Astrocyte (in vitro differentiated cells and primary cell): Measurements from ENCODE around the gene MEGF6. TPM values are rescaled to one million over a fixed set of nuclear protein-coding genes. Genes with fewer than 3 reads are reported as not detected.

ENCODE experiments used
- DNase-seq: peaks from one replicate; pipeline ENCODE4 v3.0.0-alpha.2; 2010; ENCODE audit warnings: low read depth
- FAIRE-seq: peaks from 2 replicates; lab custom pipeline; 2011; peaks lifted over from hg19 to GRCh38; lab: Jason Lieb, UNC
- H2AFZ ChIP-seq: 2 replicates; pipeline ENCODE4 v1.6.0; 2012; ENCODE audit warnings: low read depth, low read length, inconsistent platforms
- H3K27ac ChIP-seq: 2 replicates; pipeline ENCODE4 v1.5.1; 2011; ENCODE audit warnings: low read depth, low read length, inconsistent platforms
- H3K27me3 ChIP-seq: 2 replicates; pipeline ENCODE4 v1.6.0; 2011; ENCODE audit warnings: low read length, inconsistent platforms; ENCODE audit not compliant: insufficient read depth
- H3K36me3 ChIP-seq: 2 replicates; pipeline ENCODE4 v1.5.1; 2011; ENCODE audit warnings: low read length, inconsistent platforms; ENCODE audit not compliant: insufficient read depth
- H3K4me1 ChIP-seq: 2 replicates; pipeline ENCODE4 v1.5.1; 2011; ENCODE audit warnings: low read length, inconsistent platforms; ENCODE audit not compliant: insufficient read depth
- H3K4me2 ChIP-seq: 2 replicates; pipeline ENCODE4 v1.6.0; 2012; ENCODE audit warnings: low read length, inconsistent platforms
- H3K4me3 ChIP-seq: 2 replicates; pipeline ENCODE4 v1.5.1; 2011; ENCODE audit warnings: low read depth, mild to moderate bottlenecking, low read length, inconsistent platforms; ENCODE audit not compliant: insufficient read depth
- H3K79me2 ChIP-seq: 2 replicates; pipeline ENCODE4 v1.6.0; 2012; ENCODE audit warnings: mild to moderate bottlenecking, low read length, inconsistent platforms; ENCODE audit not compliant: insufficient read depth
- H3K9ac ChIP-seq: 2 replicates; pipeline ENCODE4 v1.6.0; 2012; ENCODE audit warnings: mild to moderate bottlenecking, low read length, inconsistent platforms
- H3K9me3 ChIP-seq: 2 replicates; pipeline ENCODE4 v1.5.1; 2012; ENCODE audit warnings: low read depth, mild to moderate bottlenecking, low read length, inconsistent platforms; ENCODE audit not compliant: insufficient read depth
- H4K20me1 ChIP-seq: 2 replicates; pipeline ENCODE4 v1.6.0; 2012; ENCODE audit warnings: low read length, inconsistent platforms; ENCODE audit not compliant: insufficient read depth
- H3K27ac Mint-ChIP-seq: one replicate; pipeline ENCODE4 v1.8.0; 2021; ENCODE audit warnings: mild to moderate bottlenecking, mixed read lengths; ENCODE audit not compliant: unreplicated experiment
- H3K27me3 Mint-ChIP-seq: one replicate; pipeline ENCODE4 v1.8.0; 2021; ENCODE audit warnings: low read depth, mixed read lengths; ENCODE audit not compliant: unreplicated experiment
- H3K36me3 Mint-ChIP-seq: one replicate; pipeline ENCODE4 v1.8.0; 2021; ENCODE audit warnings: low read depth, mixed read lengths; ENCODE audit not compliant: unreplicated experiment
- H3K4me1 Mint-ChIP-seq: one replicate; pipeline ENCODE4 v1.8.0; 2021; ENCODE audit warnings: low read depth, mixed read lengths; ENCODE audit not compliant: unreplicated experiment
- H3K4me3 Mint-ChIP-seq: one replicate; pipeline ENCODE4 v1.8.0; 2021; ENCODE audit warnings: mild to moderate bottlenecking, moderate library complexity, mixed read lengths; ENCODE audit not compliant: unreplicated experiment
- H3K9me3 Mint-ChIP-seq: one replicate; pipeline ENCODE4 v1.8.0; 2021; ENCODE audit warnings: mild to moderate bottlenecking, mixed read lengths; ENCODE audit not compliant: unreplicated experiment
- EZH2 ChIP-seq: IDR thresholded peaks from 2 replicates; pipeline ENCODE4 v1.6.1; 2012; ENCODE audit warnings: mild to moderate bottlenecking, low read length, inconsistent platforms; ENCODE audit not compliant: insufficient read depth
- total RNA-seq: library from RNA; stranded (reverse); gene quantifications from 2 replicates; pipeline ENCODE4 v1.2.1, GENCODE V29; 2021
- TF ChIP-seq, protein P1 (sequence below): IDR thresholded peaks from 2 replicates; pipeline ENCODE4 v1.5.1; 2011; ENCODE audit warnings: low read depth, mild to moderate bottlenecking, inconsistent platforms, low read length, moderate library complexity; ENCODE audit not compliant: insufficient read depth

Gene MEGF6
- total RNA-seq, 1 donor from 2014 or later = 14.8 TPM

GRCh38 chr1:3550511-3551289 lies 60.6 kb downstream of the MEGF6 start:
- no peak overlapping the region for H2AFZ ChIP-seq
- H3K27ac Mint-ChIP-seq = no peak overlapping the region

GRCh38 chr1:3548895-3549294 lies 62.4 kb downstream of the MEGF6 start:
- Histone ChIP-seq H3K9me3 (no peaks in the 10 kb centered on the region), H3K9ac (no peak overlapping the region), H3K4me2 (no peak overlapping the region), H4K20me1 (no peaks in the 10 kb centered on the region), H3K4me1 (peaks cover 13% of the 10 kb centered on the region), H3K27me3 (peaks cover 2% of the 10 kb centered on the region), H3K79me2 (no peaks in the 10 kb centered on the region), H3K36me3 (no peaks in the 10 kb centered on the region), H3K4me3 (no peak overlapping the region), H2AFZ (no peak overlapping the region), H3K27ac (no peak overlapping the region)
- Mint-ChIP-seq H3K9me3 (no peaks in the 10 kb centered on the region), H3K27ac (no peak overlapping the region), H3K4me1 (peaks cover 9% of the 10 kb centered on the region), H3K27me3 (peaks cover 8% of the 10 kb centered on the region), H3K4me3 (no peak overlapping the region), H3K36me3 (no peaks in the 10 kb centered on the region)
- FAIRE-seq = no peak
- no peak for TF ChIP-seq EZH2
- TF ChIP-seq, protein P1, sequence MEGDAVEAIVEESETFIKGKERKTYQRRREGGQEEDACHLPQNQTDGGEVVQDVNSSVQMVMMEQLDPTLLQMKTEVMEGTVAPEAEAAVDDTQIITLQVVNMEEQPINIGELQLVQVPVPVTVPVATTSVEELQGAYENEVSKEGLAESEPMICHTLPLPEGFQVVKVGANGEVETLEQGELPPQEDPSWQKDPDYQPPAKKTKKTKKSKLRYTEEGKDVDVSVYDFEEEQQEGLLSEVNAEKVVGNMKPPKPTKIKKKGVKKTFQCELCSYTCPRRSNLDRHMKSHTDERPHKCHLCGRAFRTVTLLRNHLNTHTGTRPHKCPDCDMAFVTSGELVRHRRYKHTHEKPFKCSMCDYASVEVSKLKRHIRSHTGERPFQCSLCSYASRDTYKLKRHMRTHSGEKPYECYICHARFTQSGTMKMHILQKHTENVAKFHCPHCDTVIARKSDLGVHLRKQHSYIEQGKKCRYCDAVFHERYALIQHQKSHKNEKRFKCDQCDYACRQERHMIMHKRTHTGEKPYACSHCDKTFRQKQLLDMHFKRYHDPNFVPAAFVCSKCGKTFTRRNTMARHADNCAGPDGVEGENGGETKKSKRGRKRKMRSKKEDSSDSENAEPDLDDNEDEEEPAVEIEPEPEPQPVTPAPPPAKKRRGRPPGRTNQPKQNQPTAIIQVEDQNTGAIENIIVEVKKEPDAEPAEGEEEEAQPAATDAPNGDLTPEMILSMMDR = no peak
- no peak for DNase-seq

More at GRCh38 chr1:3550511-3551289, 60.6 kb downstream of the MEGF6 start:
- no peak overlapping the region for H3K9ac ChIP-seq
- TF ChIP-seq, protein P1 = no peak
- no peak for TF ChIP-seq EZH2
- H3K4me2 ChIP-seq = no peak overlapping the region
- H3K4me3 Mint-ChIP-seq = no peak overlapping the region
- no peaks in the 10 kb centered on the region for H3K9me3 Mint-ChIP-seq
- no peaks in the 10 kb centered on the region for H3K36me3 Mint-ChIP-seq
- H3K4me1 ChIP-seq = peaks cover 12% of the 10 kb centered on the region
- H3K27me3 Mint-ChIP-seq = peaks cover 8% of the 10 kb centered on the region
- H3K27ac ChIP-seq = no peak overlapping the region
- no peak overlapping the region for H3K4me3 ChIP-seq
- H4K20me1 ChIP-seq = no peaks in the 10 kb centered on the region
- peaks cover 2% of the 10 kb centered on the region for H3K27me3 ChIP-seq
- H3K9me3 ChIP-seq = no peaks in the 10 kb centered on the region
- peaks cover 8% of the 10 kb centered on the region for H3K4me1 Mint-ChIP-seq
- no peaks in the 10 kb centered on the region for H3K36me3 ChIP-seq
- H3K79me2 ChIP-seq = no peaks in the 10 kb centered on the region
- DNase-seq = no peak
- FAIRE-seq = no peak
